ENCODE results near the gene PRKCA.
"Not testable (repeated sequence)": the region's sequence is repeated elsewhere in the genome, so short reads cannot be mapped to it uniquely, and the experiment has no call there.

The PRKCA gene

DNA sequence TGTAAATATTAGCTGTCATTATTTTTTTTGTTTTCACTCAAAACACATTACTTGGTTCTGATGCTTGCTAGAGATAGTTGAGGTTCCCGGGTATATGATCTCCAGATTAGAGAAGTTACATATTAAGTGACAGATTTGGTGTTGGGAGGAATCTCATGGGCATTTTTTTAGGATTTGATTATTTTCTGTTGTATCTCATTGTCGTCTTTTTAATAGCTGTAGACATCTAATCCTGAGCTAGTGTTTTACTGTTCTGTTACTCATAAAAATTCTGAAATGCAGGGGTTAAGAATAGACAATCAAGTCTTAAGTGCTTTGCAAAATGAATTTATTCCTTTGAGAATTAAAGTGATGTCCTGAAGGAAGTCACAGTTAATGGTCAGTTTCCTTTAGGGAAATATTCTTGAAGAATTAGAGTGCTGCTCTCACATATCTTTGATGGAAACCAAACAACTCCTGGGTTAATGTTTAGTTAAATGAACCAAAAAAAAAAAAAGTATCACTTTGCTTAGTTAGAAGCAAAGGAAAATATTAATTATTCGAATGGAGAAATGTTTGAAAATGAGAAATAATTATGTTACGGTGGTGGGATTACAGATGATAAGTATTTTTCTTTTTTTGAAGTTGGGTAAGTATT, 280.8 kb downstream of the PRKCA start:
- no peak for DNase-seq

- DNase-seq, result no peak
Observed at GRCh38 chr17:66584927-66585326, 282.5 kb downstream of the PRKCA start.

DNA sequence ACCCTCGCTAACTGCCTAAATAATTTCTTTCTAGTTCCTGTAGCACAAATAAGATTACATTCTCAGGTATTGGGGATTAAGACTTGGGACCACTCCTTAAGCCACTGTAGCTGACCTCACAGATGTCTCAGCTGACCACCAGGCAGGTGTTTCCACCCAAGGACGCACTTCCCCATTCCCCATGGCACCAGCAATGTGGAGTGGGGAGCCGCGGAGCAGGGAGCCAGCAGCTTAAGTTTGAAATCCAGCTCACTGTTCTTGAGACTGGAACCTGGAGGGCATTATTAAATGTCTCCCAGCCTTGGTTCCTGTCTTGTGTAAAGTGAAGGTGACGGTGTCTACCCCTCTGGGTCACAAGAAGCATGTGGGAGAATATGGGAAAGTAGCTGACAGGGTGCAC, 283.1 kb downstream of the PRKCA start:
- DNase-seq, result no peak

DNA sequence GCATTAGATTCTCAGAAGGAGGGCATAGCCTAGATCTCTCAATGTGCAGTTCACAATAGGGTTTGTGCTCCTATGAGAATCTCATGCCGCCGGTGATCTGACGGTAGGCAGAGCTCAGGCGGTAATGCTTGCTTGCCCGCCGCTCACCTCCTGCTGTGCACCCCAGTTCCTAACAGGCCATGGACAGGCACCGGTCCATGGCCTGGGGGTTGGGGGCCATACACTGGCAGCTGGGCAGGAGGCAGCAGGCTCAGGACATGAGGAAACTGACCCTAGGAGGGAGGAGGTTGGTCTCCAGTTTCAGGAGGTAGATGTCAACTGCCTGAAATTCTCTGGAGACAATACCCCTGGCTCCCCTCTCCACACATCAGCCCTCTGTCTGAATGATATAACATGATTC, 287.5 kb downstream of the PRKCA start:
- no peak for DNase-seq

GRCh38 chr17:66593116-66593515, 290.7 kb downstream of the PRKCA start:
- no peak for DNase-seq

GRCh38 chr17:66595893-66596292, 293.5 kb downstream of the PRKCA start:
- no peak for DNase-seq

DNA sequence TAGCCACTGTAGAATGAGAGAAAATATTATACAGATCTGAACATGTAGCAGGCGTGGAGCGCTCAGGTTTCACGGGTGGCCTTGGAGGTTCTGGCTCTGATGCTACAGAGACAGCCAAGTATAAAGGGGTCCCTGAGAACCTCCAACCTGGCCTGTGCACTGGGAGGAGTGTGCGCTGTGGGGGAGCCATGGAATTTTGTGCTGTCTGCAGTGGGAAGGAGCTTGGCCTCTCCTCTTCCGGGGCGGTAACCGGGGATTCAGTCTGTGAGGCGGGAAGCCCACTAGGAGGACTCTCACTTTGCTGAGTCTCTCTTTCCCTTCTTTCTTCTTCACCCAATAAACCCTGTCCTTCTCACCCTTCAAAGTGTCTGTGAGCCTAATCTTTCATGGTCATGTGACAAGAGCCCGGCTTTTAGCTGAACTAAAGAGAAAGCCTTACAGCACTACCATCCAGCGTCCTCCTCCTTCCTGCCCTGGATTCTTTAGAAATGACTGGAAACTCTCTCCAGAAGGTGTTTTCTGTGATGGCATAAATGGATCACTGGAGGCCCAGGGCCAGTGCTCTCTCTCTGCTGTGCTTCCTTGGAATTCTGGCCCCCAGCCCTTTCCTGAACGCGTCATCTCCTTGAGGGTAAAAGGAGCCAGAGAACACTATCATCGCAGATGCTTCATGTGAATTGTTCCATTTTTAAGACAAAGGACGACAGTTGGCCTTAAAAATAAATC, 300.4 kb downstream of the PRKCA start:
- DNase-seq, result peak; percentile 83

GRCh38 chr17:66604376-66604775, 302.0 kb downstream of the PRKCA start:
- no peak for DNase-seq

- no peak for DNase-seq
Observed at GRCh38 chr17:66605541-66605940, 303.1 kb downstream of the PRKCA start.

- DNase-seq, result peak; percentile 7
Observed at GRCh38 chr17:66610361-66611133, 308.1 kb downstream of the PRKCA start.

- DNase-seq, result no peak
Observed at GRCh38 chr17:66611397-66611796, 309.0 kb downstream of the PRKCA start.

DNA sequence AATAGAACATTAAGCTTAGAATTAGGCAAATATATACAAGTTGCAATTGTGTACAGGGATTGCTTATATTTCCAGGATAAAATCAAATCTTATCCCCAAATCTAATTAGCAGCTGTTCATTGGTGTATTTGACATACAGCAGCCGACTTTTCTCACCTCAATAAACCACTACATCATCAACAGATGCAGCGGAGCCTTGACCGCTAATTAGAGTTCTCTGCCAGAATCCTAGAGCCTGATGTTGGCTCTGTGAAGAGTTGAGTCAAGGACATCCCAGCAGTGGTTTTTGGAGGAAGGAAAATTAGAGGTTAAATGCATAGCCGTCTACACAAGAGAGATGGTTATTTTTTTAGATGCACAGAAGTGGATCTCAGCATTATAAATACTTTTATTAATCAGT, 310.6 kb downstream of the PRKCA start:
- no peak for DNase-seq

GRCh38 chr17:66614469-66614868, 312.1 kb downstream of the PRKCA start:
- no peak for DNase-seq

GRCh38 chr17:66619206-66619605, 316.8 kb downstream of the PRKCA start:
- DNase-seq, result no peak

- no peak for DNase-seq
Observed at GRCh38 chr17:66620528-66620927, 318.1 kb downstream of the PRKCA start.

- not testable (repeated sequence) for DNase-seq
Observed at GRCh38 chr17:66624630-66625029, 322.2 kb downstream of the PRKCA start.

DNA sequence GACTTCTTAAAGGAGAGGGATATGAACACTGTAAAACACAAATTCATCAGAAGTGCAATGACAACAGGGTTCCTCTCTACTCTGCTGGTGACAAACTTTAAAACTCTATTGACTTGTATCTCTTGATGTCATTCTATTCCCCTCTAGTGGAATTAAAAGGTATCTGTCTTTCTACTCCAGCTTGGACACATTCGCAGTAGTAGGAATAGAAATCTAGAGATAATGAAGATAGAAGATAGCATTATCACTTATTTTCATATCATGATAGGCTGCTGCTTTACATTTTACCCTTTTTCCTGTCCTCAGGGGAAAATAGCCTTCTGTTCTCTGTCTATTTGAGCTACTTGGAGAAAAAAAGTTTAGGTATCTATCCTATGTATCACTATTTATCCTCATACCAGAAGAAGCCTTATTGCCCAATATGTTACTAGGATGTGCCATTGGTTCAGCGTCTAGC, 322.9 kb downstream of the PRKCA start:
- DNase-seq, result peak; percentile 15

DNA sequence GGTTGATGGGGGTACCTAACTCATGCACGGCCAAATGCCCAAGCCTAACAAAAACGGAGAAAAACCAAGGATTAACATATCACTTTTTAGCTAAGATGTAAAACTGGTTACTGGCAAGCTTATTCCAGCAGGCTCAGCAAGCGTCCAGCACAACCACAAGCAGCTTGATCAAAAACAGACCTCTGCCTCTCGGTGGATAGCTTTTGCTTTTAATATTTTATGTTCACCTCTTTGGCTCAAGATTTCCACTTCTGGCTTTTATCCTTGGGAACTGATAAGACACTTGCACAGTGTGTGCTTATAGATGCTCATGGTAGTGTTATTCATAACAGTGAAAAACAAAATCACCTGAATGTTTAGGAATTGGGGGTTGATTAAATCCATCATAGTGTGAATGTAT, 325.6 kb downstream of the PRKCA start:
- no peak for DNase-seq

DNA sequence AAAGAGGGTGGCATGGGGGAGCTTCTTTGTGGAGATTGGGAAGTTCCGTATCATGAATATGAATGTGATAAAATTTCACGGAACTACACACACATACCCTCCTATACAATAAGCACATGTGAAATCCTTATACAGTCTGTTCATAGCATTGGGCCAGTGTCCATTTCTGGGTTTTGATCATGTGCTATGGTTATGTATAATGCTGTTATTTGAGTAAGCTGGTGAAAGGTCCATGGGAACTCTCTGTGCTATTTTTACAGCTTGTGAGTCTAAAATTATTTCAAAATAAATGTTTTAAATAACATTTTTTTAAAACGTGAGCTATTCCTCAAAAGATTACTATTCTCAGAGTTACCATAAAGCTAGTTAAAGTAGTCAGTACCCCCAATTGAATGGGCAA, 327.3 kb downstream of the PRKCA start:
- DNase-seq, result no peak

- DNase-seq, result no peak
Observed at GRCh38 chr17:66630379-66630778, 328.0 kb downstream of the PRKCA start.

DNA sequence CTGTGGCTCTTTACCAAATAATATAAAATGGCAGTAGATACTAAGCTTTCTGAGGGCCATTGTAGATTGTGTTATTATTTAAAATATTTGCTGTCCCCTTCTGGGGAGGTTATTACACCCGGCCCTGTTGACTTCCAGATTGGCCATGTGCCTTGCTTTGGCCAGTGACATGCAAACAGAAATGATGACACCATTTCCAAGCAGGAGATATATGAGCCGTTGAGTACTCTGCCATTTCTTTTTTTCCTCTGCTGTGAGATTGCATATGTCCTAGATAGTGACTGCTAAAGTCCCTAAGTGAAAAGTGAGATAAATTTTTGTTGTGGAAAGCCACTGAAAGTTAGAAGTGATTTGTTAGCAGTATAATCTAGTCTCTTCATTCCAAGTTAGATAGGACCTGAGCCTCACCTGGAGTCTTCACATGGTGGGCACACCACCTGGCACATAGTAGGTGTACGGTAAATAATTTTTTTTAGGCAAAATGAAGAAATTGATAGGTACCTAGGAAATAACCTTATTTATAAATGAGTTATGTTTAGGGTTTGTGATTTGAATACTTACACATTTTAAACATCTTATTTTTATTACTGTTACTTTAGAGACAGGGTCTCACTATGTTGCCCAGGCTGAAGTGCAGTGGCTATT, 328.5 kb downstream of the PRKCA start:
- DNase-seq, result no peak

GRCh38 chr17:66632731-66633130, 330.3 kb downstream of the PRKCA start:
- DNase-seq, result no peak

DNA sequence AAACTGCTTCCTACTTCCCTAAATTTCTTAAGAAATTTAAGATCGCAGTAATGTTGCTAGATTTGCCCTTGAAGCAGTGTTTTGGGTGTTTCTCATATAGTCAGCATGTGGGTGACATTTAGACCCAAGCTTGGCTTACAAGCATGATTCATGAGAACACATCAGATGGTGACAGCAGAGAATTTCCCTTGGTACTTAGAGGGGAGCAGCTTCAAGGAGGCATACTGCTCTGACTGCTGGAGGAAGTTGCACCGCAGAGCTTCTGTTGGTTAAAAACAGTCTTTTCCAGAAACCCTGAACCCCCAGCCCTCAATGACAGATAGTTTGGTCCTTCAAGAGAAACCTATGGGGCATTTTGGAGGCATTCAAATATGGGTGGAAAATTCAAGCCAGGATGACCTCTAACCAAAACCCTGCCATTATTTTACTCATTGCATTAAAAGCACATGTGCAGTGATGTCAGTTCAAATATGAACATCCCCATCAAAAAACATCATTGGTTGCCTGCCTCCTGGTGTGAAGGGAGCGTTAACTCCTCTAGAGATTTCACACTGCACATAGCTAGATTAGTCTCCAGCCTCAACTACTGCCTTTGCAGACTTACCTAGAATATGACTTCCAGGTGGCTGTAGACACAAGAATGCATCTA, 331.0 kb downstream of the PRKCA start:
- DNase-seq, result no peak
